ENCODE data around the gene SCGB1A1. TPM values are rescaled to one million over a fixed set of nuclear protein-coding genes. Genes with fewer than 3 reads are reported as not detected.
A peak's percentile ranks its signal among the peaks of the same experiment; 100 is the strongest.

The SCGB1A1 gene
- total RNA-seq, 4 donors from 2014 or later, result 5.9 to 6.6 TPM; not detected in 2

- H3K27ac ChIP-seq, result peak overlapping the region in 3 of 4 donors; percentile 69 to 82 (median 78)
- H3K4me3 ChIP-seq, result peak overlapping the region in 1 of 4 donors; percentile 21
- intact Hi-C loops (cut with DNase I), result no loop called here
- peaks cover 0 to 63% (median 22%) of the 10 kb centered on the region in 3 donors for H3K4me1 ChIP-seq
- H3K9me3 ChIP-seq, result no peaks in the 10 kb centered on the region
- no peak for DNase-seq
- WGBS, 2 donors, result 57 to 58% methylated on average over 16 of the region's 16 CpGs
- no peaks in the 10 kb centered on the region for H3K36me3 ChIP-seq
- H3K27me3 ChIP-seq, result no peaks in the 10 kb centered on the region
- TF ChIP-seq CTCF (IDR thresholded peaks at IDR 0.05), result no peak
- TF ChIP-seq POLR2A (IDR thresholded peaks at IDR 0.05), result no peak
Measured at GRCh38 chr11:62433141-62433903, 14.5 kb downstream of the SCGB1A1 start.

GRCh38 chr11:62433904-62434276, 15.1 kb downstream of the SCGB1A1 start:
- Histone ChIP-seq H3K9me3 (no peaks in the 10 kb centered on the region), H3K4me3 (peak overlapping the region in 1 of 4 donors; percentile 21), H3K4me1 (peaks cover 0 to 63% (median 22%) of the 10 kb centered on the region in 3 donors), H3K36me3 (no peaks in the 10 kb centered on the region), H3K27me3 (no peaks in the 10 kb centered on the region), H3K27ac (peak overlapping the region; percentile 2 to 82 (median 74))
- intact Hi-C loops (cut with DNase I), result no loop called here
- WGBS, 2 donors, result 46 to 58% methylated on average over 6 of the region's 6 CpGs
- DNase-seq, result no peak
- TF ChIP-seq CTCF (IDR thresholded peaks at IDR 0.05) (no peak), POLR2A (IDR thresholded peaks at IDR 0.05) (no peak)

- DNase-seq, result no peak
- TF ChIP-seq CTCF (IDR thresholded peaks at IDR 0.05), result no peak
- TF ChIP-seq POLR2A (IDR thresholded peaks at IDR 0.05), result no peak
- H3K4me3 ChIP-seq, result no peak overlapping the region
- H3K27ac ChIP-seq, result peak overlapping the region in 3 of 4 donors; percentile 25 to 82 (median 63)
- no peaks in the 10 kb centered on the region for H3K27me3 ChIP-seq
- no peaks in the 10 kb centered on the region for H3K36me3 ChIP-seq
- 51 to 71% methylated on average over 5 of the region's 5 CpGs for WGBS, 2 donors
- intact Hi-C loops (cut with DNase I), result no loop called here
- no peaks in the 10 kb centered on the region for H3K9me3 ChIP-seq
- peaks cover 5 to 69% (median 15%) of the 10 kb centered on the region in 3 donors for H3K4me1 ChIP-seq
Measured at GRCh38 chr11:62435846-62436660, 17.2 kb downstream of the SCGB1A1 start.

- H3K9me3 ChIP-seq, result no peaks in the 10 kb centered on the region
- no peaks in the 10 kb centered on the region for H3K36me3 ChIP-seq
- H3K27me3 ChIP-seq, result no peaks in the 10 kb centered on the region
- 59 to 71% methylated on average over 1 of the region's 1 CpG for WGBS, 2 donors
- no peak overlapping the region for H3K27ac ChIP-seq
- no peak for TF ChIP-seq CTCF (IDR thresholded peaks at IDR 0.05)
- no peak for TF ChIP-seq POLR2A (IDR thresholded peaks at IDR 0.05)
- peaks cover 5 to 58% (median 5%) of the 10 kb centered on the region in 3 donors for H3K4me1 ChIP-seq
- no peak overlapping the region for H3K4me3 ChIP-seq
- intact Hi-C loops (cut with DNase I), result no loop called here
- no peak for DNase-seq
Measured at GRCh38 chr11:62437616-62438015, 18.8 kb downstream of the SCGB1A1 start.

GRCh38 chr11:62438641-62439040, 19.8 kb downstream of the SCGB1A1 start:
- H3K4me1 ChIP-seq, result peaks cover 3 to 53% (median 5%) of the 10 kb centered on the region in 3 donors
- TF ChIP-seq CTCF (IDR thresholded peaks at IDR 0.05), result no peak
- no peak for TF ChIP-seq POLR2A (IDR thresholded peaks at IDR 0.05)
- H3K27ac ChIP-seq, result no peak overlapping the region
- no peaks in the 10 kb centered on the region for H3K27me3 ChIP-seq
- WGBS, 2 donors, result 82 to 83% methylated on average over 4 of the region's 4 CpGs
- intact Hi-C loops (cut with DNase I), result no loop called here
- no peaks in the 10 kb centered on the region for H3K36me3 ChIP-seq
- H3K9me3 ChIP-seq, result no peaks in the 10 kb centered on the region
- no peak for DNase-seq
- H3K4me3 ChIP-seq, result no peak overlapping the region

Measured in esophagus squamous epithelium (tissue), 5 donors.